GM19397 (cell line): Measurements from ENCODE around the gene SLCO3A1.
"Not testable (repeated sequence)": the region's sequence is repeated elsewhere in the genome, so short reads cannot be mapped to it uniquely, and the experiment has no call there.

Source experiments
- ATAC-seq: cut with Tn5 transposase; IDR thresholded peaks from one replicate; pipeline ENCODE4 v1.9.1; 2021; ENCODE audit warnings: mild to moderate bottlenecking, moderate library complexity; ENCODE audit not compliant: unreplicated experiment

Gene SLCO3A1

DNA sequence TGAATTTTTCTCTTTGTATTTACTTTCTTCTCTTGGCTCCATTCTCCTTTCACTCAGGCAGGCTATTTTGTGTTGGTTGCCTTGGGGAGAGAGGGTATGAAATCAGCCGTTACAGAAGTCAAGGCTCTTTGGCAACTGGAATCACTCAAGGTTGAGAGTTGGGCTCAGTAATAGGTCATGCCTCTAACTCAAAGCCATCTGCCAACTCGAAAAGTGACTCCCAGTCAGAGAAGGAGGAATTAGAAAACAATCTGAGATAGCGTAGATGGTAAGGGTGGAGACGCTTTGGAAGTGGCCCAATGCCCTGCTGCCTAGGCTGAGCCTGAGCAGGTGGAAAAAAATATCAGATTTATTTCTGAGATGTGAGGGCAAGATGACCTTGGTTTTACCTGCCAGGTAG, 334.5 kb downstream of the SLCO3A1 start:
- no peak for ATAC-seq

DNA sequence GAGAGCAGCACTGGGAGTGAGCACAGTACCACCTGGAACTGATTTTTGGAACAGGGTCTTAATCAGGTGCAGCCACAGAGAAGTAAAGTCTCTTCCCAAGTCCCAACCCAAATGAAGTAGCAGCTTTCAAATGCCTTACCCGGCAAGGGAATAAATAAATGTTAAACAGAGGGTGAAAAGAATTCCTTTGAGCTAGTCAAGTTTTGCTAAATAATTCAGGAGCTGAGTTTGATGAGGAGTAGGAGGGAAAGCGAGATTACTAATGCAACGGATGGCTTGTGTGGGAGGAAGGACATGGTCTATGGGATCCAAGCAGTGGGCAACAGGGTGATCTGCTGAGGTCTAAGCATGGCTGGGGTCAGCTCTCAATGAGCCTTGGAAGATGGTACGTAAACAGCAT, 335.7 kb downstream of the SLCO3A1 start:
- no peak for ATAC-seq

DNA sequence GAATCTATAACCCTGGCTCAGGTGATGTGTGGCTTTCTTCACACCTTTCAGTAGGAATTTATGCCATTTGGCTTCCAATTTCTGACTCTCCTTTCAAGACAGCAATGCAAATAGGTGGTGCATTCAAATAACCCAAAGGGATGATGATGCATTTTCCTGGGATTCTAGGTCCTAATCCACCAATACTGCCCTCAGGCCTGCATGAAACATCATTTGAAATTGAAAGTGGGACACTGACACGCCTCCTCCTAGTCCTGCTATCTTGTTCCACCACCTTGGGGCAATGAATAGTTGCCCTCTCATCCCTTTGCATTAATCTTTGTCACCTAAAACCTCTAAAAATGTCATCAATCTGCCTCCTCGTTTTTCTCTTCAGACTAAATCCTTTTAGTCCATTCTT, 341.7 kb downstream of the SLCO3A1 start:
- no peak for ATAC-seq

DNA sequence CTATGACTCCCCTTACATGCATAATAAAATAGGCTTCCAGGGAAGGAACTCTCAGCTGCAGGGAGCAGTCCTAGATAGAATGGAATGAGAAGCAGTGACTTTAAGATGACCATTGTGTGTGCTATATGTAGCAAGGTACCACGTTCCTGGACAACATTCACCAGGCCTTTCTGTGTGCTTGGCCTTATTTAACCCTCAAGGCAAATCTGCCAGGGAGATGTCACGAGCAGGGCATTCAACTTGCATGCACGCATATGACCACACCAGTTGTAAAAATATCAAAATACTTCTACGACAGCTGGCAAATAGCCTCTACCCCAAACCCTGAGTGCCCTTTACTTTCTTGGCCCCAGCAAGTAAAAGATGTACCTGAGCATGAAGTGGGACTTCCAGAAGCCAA, 342.8 kb downstream of the SLCO3A1 start:
- ATAC-seq, result no peak

DNA sequence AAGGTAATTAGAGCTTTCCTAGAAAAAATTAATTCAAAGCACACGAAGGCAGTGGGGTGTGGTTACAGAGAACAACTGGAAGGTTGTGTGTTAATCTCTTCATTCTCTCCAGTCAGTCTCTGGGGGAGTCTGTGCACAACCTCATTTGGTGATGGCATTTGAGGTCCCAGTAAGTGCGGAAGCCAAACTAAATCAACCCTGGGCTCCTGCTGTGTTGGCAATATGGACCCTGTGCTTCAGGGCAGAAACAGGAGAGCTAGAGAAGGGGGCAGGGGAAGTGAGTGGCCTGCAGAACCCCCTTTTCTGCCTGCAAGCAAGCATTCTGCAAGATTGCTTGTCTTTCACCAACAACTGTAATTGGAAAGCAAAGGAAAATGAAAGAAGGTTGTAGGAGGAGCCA, 344.2 kb downstream of the SLCO3A1 start:
- ATAC-seq, result no peak

DNA sequence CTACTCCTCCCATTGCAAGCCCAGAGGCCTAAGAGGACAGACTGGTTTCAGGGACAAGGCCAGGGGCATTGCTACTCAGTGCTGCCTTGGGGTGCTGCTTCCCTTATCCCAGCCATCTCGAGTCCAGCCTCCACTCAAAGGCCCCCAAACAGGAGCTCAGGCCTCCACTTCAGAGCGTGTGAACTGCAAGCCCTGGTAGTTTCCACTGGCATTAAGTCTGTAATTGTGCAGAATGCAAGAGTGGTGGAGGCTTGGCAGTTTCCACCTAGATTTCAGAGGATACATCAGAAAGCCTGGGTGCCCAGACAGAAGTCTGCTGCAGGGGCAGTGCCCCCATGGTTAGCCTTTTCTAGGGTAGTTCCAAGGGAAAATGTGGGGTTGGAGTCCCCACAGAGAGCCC, 347.4 kb downstream of the SLCO3A1 start:
- ATAC-seq, result no peak

DNA sequence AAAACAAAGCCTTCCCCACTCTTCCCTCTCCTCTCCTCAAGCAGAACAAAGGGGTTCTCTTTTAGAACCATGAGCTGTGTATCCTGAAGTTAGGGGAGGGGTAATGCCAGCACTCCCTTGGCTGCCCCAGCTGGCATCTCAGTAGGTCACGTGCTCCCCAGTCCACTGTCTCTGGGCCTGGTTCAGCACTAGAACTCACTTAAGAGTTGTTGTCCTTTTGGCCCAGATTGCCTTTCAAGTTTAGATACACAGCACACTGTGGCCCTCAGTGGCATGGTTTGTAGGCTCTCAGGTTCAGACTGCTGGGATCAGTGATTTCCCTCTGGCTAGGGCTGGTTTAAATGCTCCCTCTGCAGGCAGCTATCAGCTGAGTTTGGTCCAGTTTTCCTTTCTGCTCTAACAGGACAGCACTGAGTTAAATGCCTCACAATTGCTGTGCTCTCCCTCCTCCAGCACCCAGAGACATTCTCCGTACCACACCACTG, 351.8 kb downstream of the SLCO3A1 start:
- no peak for ATAC-seq

DNA sequence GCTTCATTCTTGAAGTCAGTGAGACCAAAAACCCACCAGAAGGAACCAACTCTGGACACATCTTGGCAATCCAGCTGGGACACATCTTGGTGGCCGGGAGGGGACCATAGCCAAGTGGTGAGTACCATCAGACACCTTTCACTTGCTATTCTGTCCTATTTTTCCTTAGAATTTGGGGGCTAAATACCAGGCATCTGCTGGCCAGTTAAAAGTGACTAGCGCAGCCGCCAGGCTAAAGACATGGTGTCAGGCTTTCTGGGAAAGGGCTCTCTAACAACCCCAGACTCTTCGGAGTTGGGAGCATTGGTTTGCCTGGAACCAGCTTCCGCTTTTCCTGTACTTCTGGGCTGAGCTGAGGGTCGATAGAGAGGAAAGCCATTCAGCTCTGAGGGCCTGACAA, 354.1 kb downstream of the SLCO3A1 start:
- not testable (repeated sequence) for ATAC-seq
